OCI-LY3 (cell line): ENCODE measurements around the gene LHB.
"Not testable (repeated sequence)": the region's sequence is repeated elsewhere in the genome, so short reads cannot be mapped to it uniquely, and the experiment has no call there.

Experiments used
- CTCF ChIP-seq: fragments of 200-600, 300-600 bp; sonication (generic); IDR thresholded peaks from 2 replicates; pipeline ENCODE4 v1.5.1; 2014; ENCODE audit warnings: antibody characterized with exemption, low read length, low read depth
- EZH2phosphoT487 ChIP-seq: fragments of 200-600 bp; shearing (Covaris generic); IDR thresholded peaks from 2 replicates; pipeline ENCODE4 v1.6.1; 2018; ENCODE audit warnings: antibody characterized with exemption, mixed run types, low read depth

GRCh38 chr19:49028686-49029085 lies 11.8 kb upstream of the LHB start:
- not testable (repeated sequence) for TF ChIP-seq CTCF, EZH2phosphoT487
